Subcutaneous adipose tissue (tissue), 4 donors: ENCODE results near the gene ZNF711. TPM values are rescaled to one million over a fixed set of nuclear protein-coding genes. Genes with fewer than 3 reads are reported as not detected.

Source experiments
- CTCF ChIP-seq: fragments of 450-650 bp; IDR thresholded peaks from one replicate; pipeline ENCODE4 v1.5.1; 2016; ENCODE audit warnings: low read depth, mild to moderate bottlenecking, control low read depth, antibody characterized with exemption, moderate library complexity
- total RNA-seq, 4 donors: library from RNA; depleted of rRNA; stranded (reverse); fragments of >200 nt; gene quantifications; one replicate each; pipeline ENCODE4 v1.1.0, GENCODE V29; 2016

ZNF711 gene
- total RNA-seq, 4 donors from 2014 or later: 0.57 to 1.5 (median 0.82) TPM

- TF ChIP-seq CTCF: no peak
Measured at GRCh38 chrX:85243155-85243554, 636 bp upstream of the ZNF711 start.

GRCh38 chrX:85244450-85245211 lies 840 bp downstream of the ZNF711 start:
- no peak for TF ChIP-seq CTCF

- no peak for TF ChIP-seq CTCF
Measured at GRCh38 chrX:85288992-85289723, 45.4 kb downstream of the ZNF711 start.

- no peak for TF ChIP-seq CTCF
Measured at GRCh38 chrX:85303544-85303943, 59.8 kb downstream of the ZNF711 start.

- no peak for TF ChIP-seq CTCF
Measured at GRCh38 chrX:85309717-85310116, 65.9 kb downstream of the ZNF711 start.

Other genes starting within 250 kb of the ZNF711 start
- 10 to 100 TPM in 3 of 4 donors, 1 to 10 TPM in 1; 8.7 to 12.1 (median 11.1) TPM for gene APOOL, start 240.1 kb upstream of the ZNF711 start, total RNA-seq
- gene SATL1, start 212 bp upstream of the ZNF711 start, total RNA-seq: not detected
- under 1 TPM in 2 of 4 donors, not detected in 2; 0.22 to 0.75 TPM for gene POF1B, start 135.7 kb downstream of the ZNF711 start, total RNA-seq